Measurements from ENCODE around the gene SPAG5. TPM values are rescaled to one million over a fixed set of nuclear protein-coding genes. Genes with fewer than 3 reads are reported as not detected.

The SPAG5 gene
- total RNA-seq, 6 donors from 2014 or later: 4.4 to 34.6 (median 7.4) TPM

- H3K9me3 ChIP-seq: no peaks in the 10 kb centered on the region
- WGBS, 2 donors: 0% methylated on average over 17 to 18 of the region's 18 CpGs
- peaks cover 32 to 44% (median 33%) of the 10 kb centered on the region in 4 donors for H3K4me1 ChIP-seq
- H3K36me3 ChIP-seq: peaks cover 20 to 57% (median 48%) of the 10 kb centered on the region in 4 donors
- DNase-seq (peak in 1 of 2 donors; percentile 77), ATAC-seq (ENCODE audit: low FRiP score in 2 of 2) (peak; percentile 38 to 52)
- peak overlapping the region; percentile 91 to 98 (median 96) for H3K27ac ChIP-seq
- no peaks in the 10 kb centered on the region for H3K27me3 ChIP-seq
- TF ChIP-seq POLR2AphosphoS5 (IDR thresholded peaks at IDR 0.05): no peak
- TF ChIP-seq CTCF (IDR thresholded peaks at IDR 0.05): peak in 5 of 6 experiments; percentile 39 to 67 (median 46)
- H3K4me3 ChIP-seq: peak overlapping the region; percentile 82 to 99 (median 98)
These were observed 45.4 kb upstream of the SPAG5 start for GRCh38 chr17:28643983-28644786.

- Histone ChIP-seq H3K27ac (no peak overlapping the region), H3K4me3 (no peak overlapping the region), H3K27me3 (no peaks in the 10 kb centered on the region), H3K9me3 (no peaks in the 10 kb centered on the region), H3K36me3 (peaks cover 34 to 69% (median 63%) of the 10 kb centered on the region in 4 donors), H3K4me1 (peaks cover 24 to 36% (median 25%) of the 10 kb centered on the region in 4 donors)
- DNase-seq (no peak), ATAC-seq (ENCODE audit: low FRiP score in 2 of 2) (no peak)
- TF ChIP-seq CTCF (IDR thresholded peaks at IDR 0.05) (no peak), EP300 (IDR thresholded peaks at IDR 0.05) (no peak), POLR2A (IDR thresholded peaks at IDR 0.05) (no peak), POLR2AphosphoS5 (IDR thresholded peaks at IDR 0.05) (no peak)
- 89 to 92% methylated on average over 2 of the region's 2 CpGs for WGBS, 2 donors
These were observed 42.8 kb upstream of the SPAG5 start for GRCh38 chr17:28641579-28641978.

DNA sequence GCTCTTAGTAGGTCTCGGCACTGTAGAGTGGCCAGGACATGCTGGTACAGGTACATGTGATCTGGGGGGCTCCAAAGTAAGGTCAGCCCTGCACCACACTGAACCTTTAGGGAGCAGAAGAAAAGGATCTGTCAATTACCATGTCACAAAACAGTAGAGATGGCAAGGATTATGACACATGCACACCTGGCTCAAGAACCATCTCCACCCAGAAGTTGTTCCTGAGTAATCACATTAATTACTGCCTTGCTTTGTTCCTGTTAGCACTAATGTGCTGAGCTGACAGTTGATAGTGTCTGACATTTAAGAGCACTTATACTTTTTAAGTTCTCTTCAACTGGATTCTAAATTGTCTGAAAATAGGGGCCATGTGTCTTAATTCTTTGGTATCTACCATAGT lies 36.7 kb upstream of the SPAG5 start:
- Histone ChIP-seq H3K9me3 (no peaks in the 10 kb centered on the region), H3K27ac (no peak overlapping the region), H3K4me1 (no peaks in the 10 kb centered on the region), H3K4me3 (no peak overlapping the region), H3K36me3 (peaks cover 45 to 100% (median 96%) of the 10 kb centered on the region in 4 donors), H3K27me3 (no peaks in the 10 kb centered on the region)
- WGBS, 2 donors: 92 to 100% methylated on average over 1 of the region's 1 CpG
- DNase-seq: no peak
- no peak for ATAC-seq (ENCODE audit: low FRiP score in 2 of 2)
- TF ChIP-seq POLR2A (IDR thresholded peaks at IDR 0.05) (no peak), EP300 (IDR thresholded peaks at IDR 0.05) (no peak), CTCF (IDR thresholded peaks at IDR 0.05) (no peak), POLR2AphosphoS5 (IDR thresholded peaks at IDR 0.05) (no peak)

DNA sequence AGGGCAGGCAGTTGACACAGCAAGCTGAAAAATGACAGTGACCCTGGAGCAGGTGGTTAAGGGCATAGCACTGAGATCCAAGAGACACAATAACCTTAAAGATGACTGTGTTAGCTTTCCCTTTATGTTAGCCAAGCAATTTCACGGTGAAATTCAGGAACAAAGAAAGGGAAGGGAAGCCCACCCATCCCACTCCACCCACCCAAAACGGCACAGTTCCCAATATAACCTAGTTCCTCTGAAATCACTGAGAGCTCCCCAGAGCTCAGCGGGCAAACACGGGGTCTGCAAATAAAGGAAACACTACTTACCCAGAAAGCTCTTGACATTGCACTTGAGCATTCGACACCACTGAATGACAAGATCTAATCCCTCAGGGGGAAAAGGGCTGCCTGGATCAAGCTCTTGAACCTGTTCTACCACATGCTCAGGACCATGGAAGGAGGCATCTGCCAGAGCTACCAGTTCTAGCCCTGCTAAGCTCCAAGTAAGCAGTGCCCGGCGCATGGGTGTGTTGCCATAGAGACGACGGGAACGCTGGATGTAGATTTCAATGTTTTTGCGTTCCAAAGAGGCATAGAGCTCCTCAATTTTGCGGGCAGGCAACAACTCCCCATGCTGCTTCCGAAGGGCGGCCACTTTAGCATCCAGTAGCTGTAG lies 35.5 kb upstream of the SPAG5 start:
- WGBS, 2 donors: 72 to 78% methylated on average over 14 of the region's 14 CpGs
- DNase-seq (no peak), ATAC-seq (ENCODE audit: low FRiP score in 2 of 2) (no peak)
- H3K4me3 ChIP-seq: no peak overlapping the region
- no peaks in the 10 kb centered on the region for H3K4me1 ChIP-seq
- no peak overlapping the region for H3K27ac ChIP-seq
- TF ChIP-seq CTCF (IDR thresholded peaks at IDR 0.05) (no peak), POLR2AphosphoS5 (IDR thresholded peaks at IDR 0.05) (no peak), EP300 (IDR thresholded peaks at IDR 0.05) (no peak), POLR2A (IDR thresholded peaks at IDR 0.05) (no peak)
- peaks cover 37 to 100% (median 94%) of the 10 kb centered on the region in 4 donors for H3K36me3 ChIP-seq
- no peaks in the 10 kb centered on the region for H3K27me3 ChIP-seq
- no peaks in the 10 kb centered on the region for H3K9me3 ChIP-seq
